Measurements from ENCODE around the gene ELOVL2. TPM values are rescaled to one million over a fixed set of nuclear protein-coding genes. Genes with fewer than 3 reads are reported as not detected.

The ELOVL2 gene
- total and polyA plus RNA-seq, 3 experiments from 2014 or later: not detected

DNA sequence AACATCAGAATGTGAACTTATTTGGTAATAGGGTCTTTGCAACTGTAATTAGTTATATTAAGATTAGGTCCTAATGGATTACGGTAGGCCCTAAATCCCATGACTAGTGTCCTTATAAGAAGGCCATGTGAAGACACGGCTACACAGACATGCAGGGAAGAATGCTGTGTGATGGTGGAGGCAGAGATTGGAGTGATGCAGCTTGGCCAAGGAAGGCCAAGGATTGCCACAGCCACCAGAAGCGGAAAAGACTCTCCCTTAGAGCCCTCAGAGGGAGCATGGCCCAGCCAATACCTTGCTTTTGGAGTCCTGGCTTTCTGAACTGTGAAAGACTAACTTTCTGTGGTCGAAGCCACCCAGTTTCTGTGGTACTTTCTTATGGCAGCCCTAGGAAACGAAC, 39.9 kb upstream of the ELOVL2 start:
- ChIA-PET POLR2A (no interaction called here), CTCF (no interaction called here)
- Histone ChIP-seq H3K27ac (ENCODE audit: low read depth, low read length) (no peak overlapping the region), H3K27me3 (ENCODE audit: insufficient read depth, low read length, poor library complexity, severe bottlenecking) (no peaks in the 10 kb centered on the region), H3K4me3 (ENCODE audit: low read length) (no peak overlapping the region), H3K36me3 (ENCODE audit: insufficient read depth, low read length) (no peaks in the 10 kb centered on the region), H3K4me1 (ENCODE audit: insufficient read depth, low read length) (no peaks in the 10 kb centered on the region), H3K9me3 (ENCODE audit: low read length) (no peaks in the 10 kb centered on the region)
- Mint-ChIP-seq H3K4me1 (no peaks in the 10 kb centered on the region), H3K27me3 (peaks cover 11 to 21% of the 10 kb centered on the region in 2 donors), H3K36me3 (no peaks in the 10 kb centered on the region), H3K27ac (peak overlapping the region in 1 of 8 donors; percentile 60), H3K9me3 (peaks cover 0 to 2% (median 0%) of the 10 kb centered on the region in 5 donors), H3K4me3 (no peak overlapping the region)
- DNase-seq: no peak

DNA sequence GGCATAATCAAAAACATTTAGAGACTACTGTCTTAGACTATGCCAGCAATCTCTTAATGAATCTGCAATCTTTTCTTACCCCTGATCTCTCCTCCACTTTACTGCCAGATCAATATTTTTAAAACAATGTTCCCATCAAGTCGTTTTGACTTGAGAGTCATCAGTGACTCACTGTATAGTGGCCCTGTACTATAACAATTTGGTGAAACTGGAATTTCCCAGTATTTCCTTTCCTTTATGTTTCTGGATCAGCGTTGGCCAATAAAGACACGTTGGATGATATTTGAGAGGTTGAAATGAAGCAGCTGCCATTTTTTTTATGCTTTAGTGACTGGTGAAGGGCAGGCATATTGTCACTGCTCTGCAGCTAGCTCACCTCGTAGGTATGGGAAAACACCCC, 39.4 kb upstream of the ELOVL2 start:
- DNase-seq: no peak
- peaks cover 0 to 2% (median 0%) of the 10 kb centered on the region in 5 donors for H3K9me3 Mint-ChIP-seq
- peaks cover 11 to 21% of the 10 kb centered on the region in 2 donors for H3K27me3 Mint-ChIP-seq
- Histone ChIP-seq H3K4me3 (ENCODE audit: low read length) (no peak overlapping the region), H3K4me1 (ENCODE audit: insufficient read depth, low read length) (no peaks in the 10 kb centered on the region), H3K9me3 (ENCODE audit: low read length) (no peaks in the 10 kb centered on the region), H3K27me3 (ENCODE audit: insufficient read depth, low read length, poor library complexity, severe bottlenecking) (no peaks in the 10 kb centered on the region), H3K27ac (ENCODE audit: low read depth, low read length) (no peak overlapping the region), H3K36me3 (ENCODE audit: insufficient read depth, low read length) (no peaks in the 10 kb centered on the region)
- H3K4me1 Mint-ChIP-seq: no peaks in the 10 kb centered on the region
- H3K27ac Mint-ChIP-seq: no peak overlapping the region
- peaks cover 0 to 2% (median 0%) of the 10 kb centered on the region in 3 donors for H3K36me3 Mint-ChIP-seq
- CTCF ChIA-PET: interaction anchor here (0.6 kb wide), 1 partner anchor 439 kb away, joined by 4 read pairs; no protein-coding TSS in a partner anchor
- POLR2A ChIA-PET: no interaction called here
- H3K4me3 Mint-ChIP-seq: no peak overlapping the region

DNA sequence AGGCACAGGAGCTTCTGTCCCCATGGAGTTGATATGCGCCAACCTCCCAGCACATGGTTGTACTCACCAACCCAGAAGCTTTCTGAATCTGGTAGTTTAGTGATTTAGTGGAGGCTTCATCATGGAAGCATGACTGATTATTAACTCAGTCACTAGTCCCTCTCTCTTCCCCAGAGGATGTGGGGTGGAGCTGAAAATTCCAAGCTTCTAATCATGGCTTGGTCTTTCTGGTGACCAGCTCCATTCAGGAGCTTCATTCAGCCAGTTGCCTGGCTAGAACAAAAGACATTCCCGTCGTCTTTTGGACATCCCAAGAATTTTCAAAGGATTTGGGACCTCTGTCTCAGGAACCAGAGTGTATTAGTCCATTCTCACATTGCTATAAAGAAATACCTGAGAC, 36.2 kb upstream of the ELOVL2 start:
- no peaks in the 10 kb centered on the region for H3K27me3 ChIP-seq (ENCODE audit: insufficient read depth, low read length, poor library complexity, severe bottlenecking)
- no peak overlapping the region for H3K27ac ChIP-seq (ENCODE audit: low read depth, low read length)
- Mint-ChIP-seq H3K27me3 (peaks cover 9 to 14% of the 10 kb centered on the region in 2 donors), H3K4me3 (no peak overlapping the region), H3K36me3 (peaks cover 0 to 2% (median 0%) of the 10 kb centered on the region in 3 donors), H3K9me3 (peaks cover 0 to 2% (median 0%) of the 10 kb centered on the region in 5 donors), H3K27ac (no peak overlapping the region), H3K4me1 (no peaks in the 10 kb centered on the region)
- POLR2A ChIA-PET: no interaction called here
- CTCF ChIA-PET: interaction anchor here (1.0 to 1.1 kb wide), 2 partner anchors 10 to 12 kb away, joined by 3 read pairs; no protein-coding TSS in a partner anchor
- no peaks in the 10 kb centered on the region for H3K4me1 ChIP-seq (ENCODE audit: insufficient read depth, low read length)
- no peaks in the 10 kb centered on the region for H3K36me3 ChIP-seq (ENCODE audit: insufficient read depth, low read length)
- DNase-seq: no peak
- no peak overlapping the region for H3K4me3 ChIP-seq (ENCODE audit: low read length)
- no peaks in the 10 kb centered on the region for H3K9me3 ChIP-seq (ENCODE audit: low read length)

DNA sequence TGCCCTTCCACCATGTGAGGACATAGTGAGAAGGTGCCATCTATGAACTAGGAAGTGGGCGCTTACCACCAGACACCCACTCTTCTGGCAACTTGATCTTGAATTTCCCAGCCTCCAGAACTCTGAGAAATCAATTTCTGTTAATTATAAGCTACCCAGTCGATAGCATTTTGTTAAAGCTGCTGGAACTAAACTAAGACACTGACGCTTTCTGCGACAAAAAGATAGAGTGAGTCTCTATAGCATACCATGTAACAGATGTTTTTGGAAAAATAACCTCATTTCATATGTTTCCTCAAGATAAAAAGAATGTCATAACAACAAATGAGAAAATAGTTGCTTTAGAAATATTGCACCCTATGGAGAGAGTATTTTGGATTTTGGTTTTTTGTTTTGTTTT, 34.2 kb upstream of the ELOVL2 start:
- ChIA-PET CTCF (no interaction called here), POLR2A (no interaction called here)
- no peaks in the 10 kb centered on the region for H3K9me3 ChIP-seq (ENCODE audit: low read length)
- DNase-seq: no peak
- Mint-ChIP-seq H3K27ac (no peak overlapping the region), H3K27me3 (peaks cover 0 to 4% of the 10 kb centered on the region in 2 donors), H3K4me1 (no peaks in the 10 kb centered on the region), H3K9me3 (no peaks in the 10 kb centered on the region), H3K36me3 (peaks cover 0 to 2% (median 0%) of the 10 kb centered on the region in 3 donors), H3K4me3 (no peak overlapping the region)
- no peaks in the 10 kb centered on the region for H3K36me3 ChIP-seq (ENCODE audit: insufficient read depth, low read length)
- H3K27ac ChIP-seq (ENCODE audit: low read depth, low read length): no peak overlapping the region
- no peaks in the 10 kb centered on the region for H3K4me1 ChIP-seq (ENCODE audit: insufficient read depth, low read length)
- no peaks in the 10 kb centered on the region for H3K27me3 ChIP-seq (ENCODE audit: insufficient read depth, low read length, poor library complexity, severe bottlenecking)
- H3K4me3 ChIP-seq (ENCODE audit: low read length): no peak overlapping the region

DNA sequence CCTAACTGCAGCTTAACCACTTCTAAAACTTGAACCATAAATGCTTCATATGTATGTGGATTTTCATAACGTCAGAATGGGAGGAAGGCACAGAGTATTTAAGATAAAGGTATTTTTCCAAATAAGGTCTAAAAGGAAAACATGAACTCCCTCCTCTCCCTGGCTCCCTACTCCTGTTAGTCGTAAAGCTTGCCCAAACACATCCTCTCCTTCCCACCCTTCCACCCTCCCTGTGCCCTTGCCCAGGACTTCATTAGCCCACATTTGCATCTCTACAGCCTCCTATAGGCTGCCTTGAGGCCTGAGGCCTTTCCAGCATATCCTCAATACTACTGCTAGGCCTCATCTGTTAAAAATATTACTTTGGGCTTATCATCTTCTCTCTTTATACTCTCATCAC, 32.4 kb upstream of the ELOVL2 start:
- ChIA-PET POLR2A (no interaction called here), CTCF (no interaction called here)
- Histone ChIP-seq H3K4me1 (ENCODE audit: insufficient read depth, low read length) (no peaks in the 10 kb centered on the region), H3K9me3 (ENCODE audit: low read length) (no peaks in the 10 kb centered on the region), H3K36me3 (ENCODE audit: insufficient read depth, low read length) (no peaks in the 10 kb centered on the region), H3K4me3 (ENCODE audit: low read length) (no peak overlapping the region), H3K27me3 (ENCODE audit: insufficient read depth, low read length, poor library complexity, severe bottlenecking) (no peaks in the 10 kb centered on the region), H3K27ac (ENCODE audit: low read depth, low read length) (no peak overlapping the region)
- H3K4me3 Mint-ChIP-seq: no peak overlapping the region
- H3K27me3 Mint-ChIP-seq: peaks cover 0 to 3% of the 10 kb centered on the region in 2 donors
- DNase-seq: no peak
- no peaks in the 10 kb centered on the region for H3K9me3 Mint-ChIP-seq
- H3K36me3 Mint-ChIP-seq: peaks cover 0 to 2% (median 0%) of the 10 kb centered on the region in 3 donors
- no peaks in the 10 kb centered on the region for H3K4me1 Mint-ChIP-seq
- no peak overlapping the region for H3K27ac Mint-ChIP-seq

DNA sequence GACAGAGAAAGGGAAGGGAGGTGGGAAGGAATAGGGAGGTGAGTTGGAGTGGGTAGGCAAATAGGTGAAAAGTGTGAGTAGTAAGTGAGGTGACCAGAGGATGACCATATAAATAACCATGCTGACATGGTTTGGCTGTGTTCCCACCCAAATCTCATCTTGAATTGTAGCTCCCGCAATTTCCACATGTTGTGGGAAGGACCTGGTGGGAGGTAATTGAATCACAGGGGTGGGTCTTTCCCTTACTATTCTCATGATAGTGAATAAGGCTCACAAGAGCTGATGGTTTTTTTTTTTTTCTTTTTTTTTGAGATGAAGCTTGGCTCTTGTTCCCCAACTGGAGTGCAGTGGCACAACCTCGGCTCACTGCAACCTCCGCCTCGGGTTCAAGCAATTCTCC, 28.0 kb upstream of the ELOVL2 start:
- H3K9me3 ChIP-seq (ENCODE audit: low read length): no peaks in the 10 kb centered on the region
- Mint-ChIP-seq H3K27ac (no peak overlapping the region), H3K4me1 (no peaks in the 10 kb centered on the region), H3K9me3 (no peaks in the 10 kb centered on the region), H3K36me3 (no peaks in the 10 kb centered on the region), H3K27me3 (peaks cover 3 to 6% of the 10 kb centered on the region in 2 donors), H3K4me3 (no peak overlapping the region)
- H3K4me1 ChIP-seq (ENCODE audit: insufficient read depth, low read length): no peaks in the 10 kb centered on the region
- no peak overlapping the region for H3K27ac ChIP-seq (ENCODE audit: low read depth, low read length)
- no peaks in the 10 kb centered on the region for H3K36me3 ChIP-seq (ENCODE audit: insufficient read depth, low read length)
- H3K27me3 ChIP-seq (ENCODE audit: insufficient read depth, low read length, poor library complexity, severe bottlenecking): no peaks in the 10 kb centered on the region
- ChIA-PET CTCF (no interaction called here), POLR2A (no interaction called here)
- no peak for DNase-seq
- H3K4me3 ChIP-seq (ENCODE audit: low read length): no peak overlapping the region

DNA sequence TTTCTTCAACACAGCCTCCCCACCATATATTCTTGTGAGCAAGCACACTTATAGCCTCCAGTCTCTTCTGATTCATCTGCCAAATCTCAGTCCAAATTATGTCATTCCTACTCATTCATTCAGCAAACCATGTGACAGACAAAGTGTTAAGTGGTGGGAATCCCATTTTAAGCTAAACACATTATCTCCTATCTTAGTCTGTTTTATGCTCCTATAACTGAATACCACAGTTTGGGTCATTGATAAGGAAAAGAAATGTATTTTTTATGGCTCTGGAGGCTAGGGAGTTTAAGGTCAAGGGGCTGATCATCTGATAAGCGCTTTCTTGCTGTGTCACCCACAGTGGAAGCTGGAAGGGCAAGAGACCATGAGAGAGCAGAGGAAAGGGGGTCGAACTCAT, 25.7 kb upstream of the ELOVL2 start:
- H3K27ac ChIP-seq (ENCODE audit: low read depth, low read length): no peak overlapping the region
- no peaks in the 10 kb centered on the region for H3K4me1 ChIP-seq (ENCODE audit: insufficient read depth, low read length)
- no peaks in the 10 kb centered on the region for H3K36me3 ChIP-seq (ENCODE audit: insufficient read depth, low read length)
- peaks cover 3 to 4% of the 10 kb centered on the region in 2 donors for H3K27me3 Mint-ChIP-seq
- no peaks in the 10 kb centered on the region for H3K4me1 Mint-ChIP-seq
- no peak for DNase-seq
- no peaks in the 10 kb centered on the region for H3K27me3 ChIP-seq (ENCODE audit: insufficient read depth, low read length, poor library complexity, severe bottlenecking)
- ChIA-PET POLR2A (no interaction called here), CTCF (interaction anchor here (0.9 to 2.6 kb wide), 4 partner anchors 9 to 591 kb away, joined by 3 to 17 read pairs (median 5); partner anchors contain the start of gene SMIM13)
- H3K4me3 Mint-ChIP-seq: no peak overlapping the region
- no peaks in the 10 kb centered on the region for H3K9me3 Mint-ChIP-seq
- H3K4me3 ChIP-seq (ENCODE audit: low read length): no peak overlapping the region
- no peaks in the 10 kb centered on the region for H3K36me3 Mint-ChIP-seq
- H3K9me3 ChIP-seq (ENCODE audit: low read length): no peaks in the 10 kb centered on the region
- no peak overlapping the region for H3K27ac Mint-ChIP-seq

DNA sequence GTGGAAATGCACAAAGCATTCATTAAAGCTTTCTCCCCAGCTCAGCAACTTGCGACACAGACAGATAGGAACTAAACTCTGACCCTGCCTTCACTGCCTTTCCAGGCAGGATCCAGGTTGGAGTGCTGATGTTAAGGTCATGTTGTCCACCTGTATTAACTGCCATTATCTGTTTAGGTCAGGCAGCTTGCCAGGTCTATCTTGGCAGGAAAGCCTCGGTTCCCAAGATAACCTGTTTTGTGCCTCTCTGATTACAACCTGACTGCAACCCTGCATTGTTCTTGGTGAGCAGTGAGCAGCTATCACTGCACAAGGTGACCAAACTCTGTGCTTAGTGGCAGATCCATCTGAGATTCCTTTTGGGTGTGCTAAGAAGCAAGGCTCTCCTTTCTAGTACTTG, 23.2 kb upstream of the ELOVL2 start:
- Mint-ChIP-seq H3K36me3 (no peaks in the 10 kb centered on the region), H3K27me3 (peaks cover 4 to 13% of the 10 kb centered on the region in 2 donors), H3K27ac (peak overlapping the region in 1 of 8 donors; percentile 54), H3K4me1 (no peaks in the 10 kb centered on the region), H3K9me3 (no peaks in the 10 kb centered on the region), H3K4me3 (no peak overlapping the region)
- Histone ChIP-seq H3K27me3 (ENCODE audit: insufficient read depth, low read length, poor library complexity, severe bottlenecking) (no peaks in the 10 kb centered on the region), H3K27ac (ENCODE audit: low read depth, low read length) (no peak overlapping the region), H3K4me3 (ENCODE audit: low read length) (no peak overlapping the region), H3K9me3 (ENCODE audit: low read length) (no peaks in the 10 kb centered on the region), H3K4me1 (ENCODE audit: insufficient read depth, low read length) (no peaks in the 10 kb centered on the region), H3K36me3 (ENCODE audit: insufficient read depth, low read length) (no peaks in the 10 kb centered on the region)
- CTCF ChIA-PET: interaction anchor here (1.9 to 3.3 kb wide), 2 partner anchors 11 to 589 kb away, joined by 8 to 12 read pairs; no protein-coding TSS in a partner anchor
- DNase-seq: no peak
- POLR2A ChIA-PET: no interaction called here

Measured in CD8-positive, alpha-beta memory T cell (primary cell).